ENCODE results near the gene ARCN1. TPM values are rescaled to one million over a fixed set of nuclear protein-coding genes. Genes with fewer than 3 reads are reported as not detected.
A peak's percentile ranks its signal among the peaks of the same experiment; 100 is the strongest.

The ARCN1 gene
- 242 TPM for polyA plus RNA-seq (2013, experiment 1 of 2; ENCODE audit: insufficient read length)
- polyA plus RNA-seq (2013, experiment 2 of 2; ENCODE audit: insufficient read length) = 245 TPM

DNA sequence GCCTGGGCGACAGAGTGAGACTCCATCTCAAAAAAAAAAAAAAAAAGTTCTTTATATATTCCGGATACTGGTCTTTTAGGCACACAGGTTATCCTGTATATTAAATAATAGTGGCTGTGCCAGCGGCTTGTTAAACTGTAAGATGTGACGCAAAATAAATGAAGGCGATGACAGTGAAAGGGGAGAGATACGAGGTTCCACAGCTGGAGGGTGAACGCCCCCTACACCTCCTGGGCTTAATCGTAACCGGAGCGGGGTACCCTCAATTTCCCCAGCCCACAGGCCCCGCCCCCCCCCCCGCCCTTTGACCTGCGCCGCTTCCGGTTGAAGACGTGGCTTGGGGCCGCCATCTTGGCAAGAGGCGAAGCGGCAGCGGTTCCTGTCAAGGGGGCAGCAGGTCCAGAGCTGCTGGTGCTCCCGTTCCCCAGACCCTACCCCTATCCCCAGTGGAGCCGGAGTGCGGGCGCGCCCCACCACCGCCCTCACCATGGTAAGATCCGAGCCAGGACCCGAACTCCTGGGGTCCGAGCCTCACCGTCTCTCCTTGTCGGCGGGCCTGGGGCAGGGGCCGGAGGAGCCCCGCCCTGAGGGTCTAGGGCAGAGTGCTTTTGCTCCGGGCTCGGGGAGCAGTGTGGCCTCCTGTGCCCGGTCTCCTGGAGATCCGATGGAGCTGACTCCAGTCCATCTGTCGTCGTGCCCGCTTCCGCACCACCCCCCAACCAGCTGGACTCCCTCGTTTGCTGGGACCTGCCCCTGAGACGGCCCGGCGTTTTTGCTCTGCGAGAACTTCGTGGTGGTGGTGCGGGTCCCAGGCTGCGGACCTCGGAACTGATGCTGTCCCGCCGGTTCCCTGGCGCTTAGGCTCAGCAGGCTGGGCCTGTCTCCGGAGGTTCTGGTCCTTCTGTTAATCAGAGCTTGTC, at the start of gene ARCN1:
TSS of gene ARCN1 (plus strand) at position 349 of the 920 bp plus-strand sequence. CDS start at position 488, 139 bp downstream.
- peak; percentile 85 for DNase-seq

DNA sequence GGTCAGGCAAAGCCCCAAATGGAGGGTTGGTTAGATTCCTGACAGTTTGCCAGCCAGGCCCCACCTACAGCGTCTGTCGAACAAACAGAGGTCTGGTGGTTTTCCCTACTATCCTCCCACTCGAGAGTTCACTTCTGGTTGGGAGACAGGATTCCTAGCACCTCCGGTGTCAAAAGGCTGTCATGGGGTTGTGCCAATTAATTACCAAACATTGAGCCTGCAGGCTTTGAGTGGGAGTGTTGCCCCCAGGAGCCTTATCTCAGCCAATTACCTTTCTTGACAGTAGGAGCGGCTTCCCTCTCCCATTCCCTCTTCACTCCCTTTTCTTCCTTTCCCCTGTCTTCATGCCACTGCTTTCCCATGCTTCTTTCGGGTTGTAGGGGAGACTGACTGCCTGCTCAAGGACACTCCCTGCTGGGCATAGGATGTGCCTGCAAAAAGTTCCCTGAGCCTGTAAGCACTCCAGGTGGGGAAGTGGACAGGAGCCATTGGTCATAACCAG, 49.6 kb upstream of the ARCN1 start:
- peak; percentile 23 for DNase-seq

DNA sequence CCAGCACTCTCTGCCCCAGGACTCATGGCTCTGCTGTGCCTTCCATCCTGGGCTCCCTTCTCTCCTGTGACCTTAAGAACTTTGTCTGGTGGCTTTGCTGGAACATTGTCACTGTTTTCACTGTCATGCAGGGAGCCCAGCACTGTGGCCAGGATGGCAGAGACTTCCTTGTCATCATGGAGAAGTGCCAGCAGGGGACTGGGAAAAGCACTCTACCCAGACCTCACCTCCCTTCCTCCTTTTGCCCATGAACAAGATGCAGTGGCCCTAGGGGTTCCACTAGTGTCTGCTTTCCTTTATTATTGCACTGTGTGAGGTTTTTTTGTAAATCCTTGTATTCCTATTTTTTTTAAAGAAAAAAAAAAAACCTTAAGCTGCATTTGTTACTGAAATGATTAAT, 47.9 kb upstream of the ARCN1 start:
- no peak for DNase-seq

DNA sequence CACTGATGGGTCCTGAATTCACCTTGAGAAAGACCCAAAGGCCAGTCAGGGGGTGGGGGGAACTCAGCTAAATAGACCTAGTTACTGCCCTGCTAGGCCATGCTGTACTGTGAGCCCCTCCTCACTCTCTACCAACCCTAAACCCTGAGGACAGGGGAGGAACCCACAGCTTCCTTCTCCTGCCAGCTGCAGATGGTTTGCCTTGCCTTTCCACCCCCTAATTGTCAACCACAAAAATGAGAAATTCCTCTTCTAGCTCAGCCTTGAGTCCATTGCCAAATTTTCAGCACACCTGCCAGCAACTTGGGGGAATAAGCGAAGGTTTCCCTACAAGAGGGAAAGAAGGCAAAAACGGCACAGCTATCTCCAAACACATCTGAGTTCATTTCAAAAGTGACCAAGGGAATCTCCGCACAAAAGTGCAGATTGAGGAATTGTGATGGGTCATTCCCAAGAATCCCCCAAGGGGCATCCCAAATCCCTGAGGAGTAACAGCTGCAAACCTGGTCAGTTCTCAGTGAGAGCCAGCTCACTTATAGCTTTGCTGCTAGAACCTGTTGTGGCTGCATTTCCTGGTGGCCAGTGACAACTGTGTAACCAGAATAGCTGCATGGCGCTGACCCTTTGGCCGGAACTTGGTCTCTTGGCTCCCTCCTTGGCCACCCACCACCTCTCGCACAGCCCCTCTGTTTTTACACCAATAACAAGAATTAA, 47.3 kb upstream of the ARCN1 start:
- DNase-seq = no peak

DNA sequence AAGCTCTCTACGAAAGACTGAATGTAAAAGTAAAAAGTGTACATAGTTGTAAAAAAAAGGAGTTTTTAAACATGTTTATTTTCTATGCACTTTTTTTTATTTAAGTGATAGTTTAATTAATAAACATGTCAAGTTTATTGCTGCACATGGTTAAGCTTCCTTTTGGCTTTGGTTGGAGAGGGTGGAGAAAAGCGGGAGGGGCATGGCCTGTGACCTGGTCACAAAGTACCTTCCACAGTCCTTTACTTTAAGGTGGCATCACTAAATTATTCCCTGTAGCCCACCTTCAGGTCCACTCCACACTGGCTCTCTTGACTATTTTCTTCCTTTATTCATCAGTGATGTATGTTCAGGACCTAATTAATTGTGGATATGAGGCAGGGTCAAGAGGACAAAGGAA, 45.5 kb upstream of the ARCN1 start:
- DNase-seq = no peak

DNA sequence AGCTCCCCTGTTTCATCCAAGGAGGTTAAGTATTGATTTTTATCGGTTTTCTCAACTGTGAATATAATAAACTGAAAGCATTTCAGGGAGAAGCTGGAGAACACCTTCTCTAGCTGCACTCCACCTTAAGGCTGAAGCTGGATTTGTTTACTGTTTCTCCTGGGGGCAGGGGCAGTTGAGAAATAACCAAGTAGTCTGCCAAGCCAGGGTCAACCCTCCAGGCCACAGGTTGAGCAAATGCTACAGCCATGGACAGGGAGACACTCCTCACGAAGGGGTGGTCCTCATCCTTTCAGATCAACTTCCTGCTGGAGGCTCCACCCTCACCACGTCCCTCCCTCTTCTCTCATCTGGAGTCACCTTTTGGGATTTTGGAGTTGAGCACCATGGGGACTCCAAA, 45.1 kb upstream of the ARCN1 start, which contains the start of gene TTC36:
TSS of gene TTC36 (plus strand) at position 366 of the 400 bp plus-strand sequence. CDS start at position 387, 21 bp downstream.
- DNase-seq = no peak

DNA sequence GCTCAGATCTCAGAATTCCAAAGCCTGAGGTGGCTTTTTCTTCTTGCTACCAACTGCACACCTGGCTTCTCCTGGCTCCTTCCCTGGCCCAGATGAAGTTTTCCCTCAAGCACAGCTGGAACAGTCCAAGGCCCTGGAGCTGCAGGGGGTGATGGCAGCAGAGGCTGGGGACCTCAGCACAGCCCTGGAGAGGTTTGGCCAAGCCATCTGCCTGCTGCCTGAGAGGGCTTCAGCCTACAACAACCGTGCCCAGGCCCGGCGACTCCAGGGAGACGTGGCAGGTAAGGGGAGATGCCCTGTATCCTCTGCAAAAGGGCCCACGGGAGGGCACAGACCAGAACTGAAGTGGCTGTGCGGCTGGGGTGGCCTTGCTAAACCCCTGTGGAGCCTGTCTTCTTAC, 43.7 kb upstream of the ARCN1 start:
- DNase-seq = no peak

DNA sequence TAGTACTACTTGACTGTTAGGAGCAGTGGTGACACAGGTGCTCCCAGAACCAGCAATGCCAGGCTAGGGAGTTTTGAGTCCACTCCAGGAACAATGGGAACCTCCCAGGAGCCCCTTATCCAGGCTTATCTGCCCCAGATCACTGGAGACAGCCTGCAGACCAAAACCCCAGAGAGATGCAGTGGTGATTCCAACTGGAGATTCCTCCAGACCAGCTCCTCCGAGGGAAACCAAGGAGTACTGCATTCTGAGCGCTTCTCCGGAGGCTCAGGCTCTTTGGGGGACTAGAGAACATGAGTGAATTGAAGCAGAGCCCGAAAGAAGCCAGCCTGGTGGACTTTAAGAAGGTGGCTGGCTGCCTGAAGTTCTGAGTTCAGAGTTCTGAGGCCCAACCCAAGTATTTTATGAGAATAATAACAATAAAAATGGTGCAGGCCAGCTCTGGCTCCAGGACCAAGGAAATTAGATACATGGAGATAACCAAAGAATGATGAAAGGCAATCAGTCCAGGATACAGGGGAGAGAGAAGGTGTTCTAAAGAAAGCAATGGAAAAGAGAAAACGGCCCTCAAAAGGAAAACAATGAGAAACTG, 42.5 kb upstream of the ARCN1 start:
- no peak for DNase-seq

DNA sequence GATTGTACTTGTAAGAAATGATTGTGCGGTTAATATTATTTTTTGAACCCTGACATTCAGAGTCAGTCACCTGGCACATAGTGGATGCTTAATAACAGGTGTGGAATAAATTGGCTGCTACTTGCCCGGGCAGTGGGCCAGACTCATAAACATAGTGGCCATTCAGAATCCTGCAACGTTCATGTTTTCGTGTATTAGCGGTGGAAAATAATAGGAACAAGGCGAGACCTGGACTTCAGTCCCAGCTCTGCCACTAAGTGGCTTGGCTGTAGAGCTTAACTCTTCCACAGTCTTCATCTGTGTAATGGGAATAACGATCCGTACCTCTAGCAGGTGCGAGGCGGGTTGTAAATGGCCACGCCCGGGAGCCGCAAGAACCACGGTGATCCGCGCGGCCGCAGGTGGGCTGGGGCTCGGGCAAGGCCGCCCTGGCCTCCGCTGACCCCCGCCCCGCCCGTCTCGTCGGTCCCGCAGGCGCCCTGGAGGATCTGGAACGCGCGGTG, 42.0 kb upstream of the ARCN1 start:
- no peak for DNase-seq

DNA sequence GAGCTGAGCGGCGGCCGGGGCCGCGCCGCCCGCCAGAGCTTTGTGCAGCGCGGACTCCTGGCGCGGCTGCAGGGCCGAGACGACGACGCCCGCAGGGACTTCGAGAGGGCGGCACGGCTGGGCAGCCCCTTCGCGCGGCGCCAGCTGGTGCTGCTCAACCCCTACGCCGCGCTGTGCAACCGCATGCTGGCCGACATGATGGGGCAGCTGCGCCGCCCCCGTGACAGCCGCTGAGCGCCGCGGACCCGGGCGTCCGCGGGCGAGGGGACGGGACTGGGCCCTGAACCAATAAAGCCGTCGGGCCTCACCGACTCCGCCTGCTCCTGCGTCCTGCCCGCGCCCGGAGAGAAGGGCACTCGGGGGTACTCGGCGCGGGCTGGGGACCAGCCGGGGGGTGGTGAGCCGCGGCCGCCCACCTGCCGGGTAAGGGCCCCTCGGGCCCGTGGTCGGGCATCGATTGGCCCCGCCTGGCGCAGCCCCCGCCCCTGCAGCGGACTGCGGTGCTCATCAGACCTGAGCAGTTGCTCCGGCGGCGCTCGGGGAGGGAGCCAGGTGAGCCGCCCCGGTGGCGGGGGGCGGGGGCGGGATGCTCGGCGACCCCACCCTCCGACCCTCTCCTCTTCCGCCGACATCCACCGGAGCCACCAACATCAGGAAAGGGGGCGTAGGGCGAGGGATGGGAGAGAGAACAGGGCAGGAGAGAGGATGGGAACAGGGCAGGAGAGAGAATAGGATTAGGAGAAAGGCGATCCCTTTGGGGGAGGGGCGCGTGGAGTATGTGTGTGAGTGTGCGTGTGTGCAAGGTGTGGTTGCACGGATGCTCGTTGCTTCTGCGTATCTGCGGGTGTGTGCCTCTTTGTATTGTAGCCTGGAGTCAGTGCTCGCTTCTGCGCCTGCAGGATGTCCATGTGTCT, 41.3 kb upstream of the ARCN1 start, which contains the start of gene TMEM25:
TSS of gene TMEM25 (plus strand) at position 510 of the 914 bp plus-strand sequence. CDS start 610 bp downstream, outside the sequence.
- DNase-seq = peak; percentile 38

DNA sequence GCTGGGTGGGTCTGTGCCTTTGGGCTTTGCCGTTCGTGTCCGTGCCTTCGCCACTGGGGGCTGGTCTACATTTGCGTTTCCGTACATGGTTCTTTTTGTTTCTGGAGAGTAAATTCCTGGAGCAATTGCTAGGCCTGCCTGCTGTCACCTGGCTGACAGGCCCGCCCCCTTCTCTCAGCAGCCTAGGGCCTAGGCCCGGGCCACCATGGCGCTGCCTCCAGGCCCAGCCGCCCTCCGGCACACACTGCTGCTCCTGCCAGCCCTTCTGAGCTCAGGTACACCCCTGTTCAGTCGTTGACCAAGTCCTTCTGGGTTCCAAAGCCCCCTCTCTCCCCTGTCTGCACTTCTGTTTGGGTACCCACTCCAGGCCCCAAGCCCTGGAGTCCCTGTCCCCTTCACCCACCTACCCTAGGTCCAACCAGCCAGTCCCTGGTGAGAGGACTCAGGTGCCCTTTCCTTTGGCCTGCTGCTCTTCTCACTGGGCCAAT, 40.6 kb upstream of the ARCN1 start:
- DNase-seq = no peak

DNA sequence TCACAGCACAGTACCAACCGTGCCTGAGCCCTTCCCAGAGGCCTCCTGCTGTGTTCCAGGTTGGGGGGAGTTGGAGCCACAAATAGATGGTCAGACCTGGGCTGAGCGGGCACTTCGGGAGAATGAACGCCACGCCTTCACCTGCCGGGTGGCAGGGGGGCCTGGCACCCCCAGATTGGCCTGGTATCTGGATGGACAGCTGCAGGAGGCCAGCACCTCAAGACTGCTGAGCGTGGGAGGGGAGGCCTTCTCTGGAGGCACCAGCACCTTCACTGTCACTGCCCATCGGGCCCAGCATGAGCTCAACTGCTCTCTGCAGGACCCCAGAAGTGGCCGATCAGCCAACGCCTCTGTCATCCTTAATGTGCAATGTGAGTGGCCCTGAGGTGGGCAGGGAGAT, 40.1 kb upstream of the ARCN1 start:
- no peak for DNase-seq

DNA sequence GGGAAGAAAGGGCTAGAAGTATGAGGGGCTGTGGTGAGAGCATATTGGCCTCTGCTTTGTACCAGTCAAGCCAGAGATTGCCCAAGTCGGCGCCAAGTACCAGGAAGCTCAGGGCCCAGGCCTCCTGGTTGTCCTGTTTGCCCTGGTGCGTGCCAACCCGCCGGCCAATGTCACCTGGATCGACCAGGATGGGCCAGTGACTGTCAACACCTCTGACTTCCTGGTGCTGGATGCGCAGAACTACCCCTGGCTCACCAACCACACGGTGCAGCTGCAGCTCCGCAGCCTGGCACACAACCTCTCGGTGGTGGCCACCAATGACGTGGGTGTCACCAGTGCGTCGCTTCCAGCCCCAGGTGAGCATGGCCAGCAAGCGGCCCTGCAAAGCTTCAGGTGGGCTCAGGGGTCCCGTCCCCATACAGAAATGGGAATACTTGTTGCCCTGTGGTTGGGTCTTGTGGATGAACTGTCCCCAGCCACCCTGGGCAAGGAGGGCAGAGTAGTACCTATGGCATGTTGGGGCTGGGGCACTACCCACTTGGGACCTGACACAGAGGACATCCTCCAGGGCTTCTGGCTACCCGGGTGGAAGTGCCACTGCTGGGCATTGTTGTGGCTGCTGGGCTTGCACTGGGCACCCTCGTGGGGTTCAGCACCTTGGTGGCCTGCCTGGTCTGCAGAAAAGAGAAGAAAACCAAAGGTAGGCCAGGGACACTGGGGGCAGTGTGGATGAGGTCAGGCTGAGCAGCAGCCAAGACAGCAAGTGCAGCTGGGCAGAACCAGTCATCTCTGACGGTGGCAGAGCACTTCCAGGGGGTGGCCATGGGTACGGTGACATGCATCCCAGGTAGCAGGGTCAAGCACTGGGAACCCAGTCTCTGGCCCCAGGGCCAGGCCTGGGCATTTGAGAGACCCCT, 39.1 kb upstream of the ARCN1 start:
- no peak for DNase-seq

DNA sequence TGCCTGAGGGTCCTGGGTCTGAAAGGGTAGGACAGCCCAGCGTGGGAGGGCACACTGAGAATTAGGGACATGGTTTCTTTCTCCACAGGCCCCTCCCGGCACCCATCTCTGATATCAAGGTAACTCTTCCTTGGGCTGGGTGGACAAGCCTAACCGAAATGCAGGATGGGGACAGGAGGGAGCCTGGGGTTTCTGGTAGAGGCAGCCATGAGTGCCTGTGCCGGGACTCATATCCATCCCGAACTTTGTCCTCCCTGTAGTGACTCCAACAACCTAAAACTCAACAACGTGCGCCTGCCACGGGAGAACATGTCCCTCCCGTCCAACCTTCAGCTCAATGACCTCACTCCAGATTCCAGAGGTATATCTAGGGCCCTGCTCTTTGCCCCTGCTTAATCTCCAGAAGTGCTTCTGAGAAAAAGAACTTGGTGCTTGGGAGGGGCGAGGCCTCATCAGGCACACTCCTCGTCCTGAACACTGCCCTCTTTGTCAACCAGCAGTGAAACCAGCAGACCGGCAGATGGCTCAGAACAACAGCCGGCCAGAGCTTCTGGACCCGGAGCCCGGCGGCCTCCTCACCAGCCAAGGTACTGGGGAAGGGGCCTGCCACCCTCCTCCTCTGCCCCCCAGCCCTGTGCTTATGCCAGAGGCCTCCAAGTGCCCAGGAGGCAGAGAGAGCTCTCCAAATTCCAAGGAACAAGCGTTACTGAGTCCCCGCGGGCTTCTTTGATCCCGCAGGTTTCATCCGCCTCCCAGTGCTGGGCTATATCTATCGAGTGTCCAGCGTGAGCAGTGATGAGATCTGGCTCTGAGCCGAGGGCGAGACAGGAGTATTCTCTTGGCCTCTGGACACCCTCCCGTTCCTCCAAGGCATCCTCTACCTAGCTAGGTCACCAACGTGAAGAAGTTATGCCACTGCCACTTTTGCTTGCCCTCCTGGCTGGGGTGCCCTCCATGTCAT, 38.2 kb upstream of the ARCN1 start:
- no peak for DNase-seq

DNA sequence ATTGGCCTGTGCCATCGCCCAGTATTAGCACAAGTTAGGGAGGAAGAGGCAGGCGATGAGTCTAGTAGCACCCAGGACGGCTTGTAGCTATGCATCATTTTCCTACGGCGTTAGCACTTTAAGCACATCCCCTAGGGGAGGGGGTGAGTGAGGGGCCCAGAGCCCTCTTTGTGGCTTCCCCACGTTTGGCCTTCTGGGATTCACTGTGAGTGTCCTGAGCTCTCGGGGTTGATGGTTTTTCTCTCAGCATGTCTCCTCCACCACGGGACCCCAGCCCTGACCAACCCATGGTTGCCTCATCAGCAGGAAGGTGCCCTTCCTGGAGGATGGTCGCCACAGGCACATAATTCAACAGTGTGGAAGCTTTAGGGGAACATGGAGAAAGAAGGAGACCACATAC, 36.9 kb upstream of the ARCN1 start:
- no peak for DNase-seq

DNA sequence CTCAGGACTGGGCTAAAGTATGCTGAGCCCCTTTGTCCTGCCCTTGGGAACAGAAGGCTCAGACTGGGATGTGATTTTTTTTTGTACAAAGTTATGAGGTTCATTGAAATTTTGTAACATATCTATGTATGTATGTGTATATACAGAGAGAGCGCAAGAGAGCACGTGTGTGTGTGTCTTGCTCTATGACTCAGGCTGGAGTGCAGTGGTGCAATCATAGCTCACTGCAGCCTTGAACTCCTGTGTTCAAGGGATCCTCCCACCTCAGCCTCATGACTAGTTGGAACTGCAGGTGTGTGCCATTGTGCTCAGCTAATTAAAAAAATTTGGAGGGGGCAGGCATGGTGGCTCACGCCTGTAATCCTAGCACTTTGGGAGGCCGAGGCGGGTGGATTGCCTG, 35.5 kb upstream of the ARCN1 start:
- DNase-seq = no peak

DNA sequence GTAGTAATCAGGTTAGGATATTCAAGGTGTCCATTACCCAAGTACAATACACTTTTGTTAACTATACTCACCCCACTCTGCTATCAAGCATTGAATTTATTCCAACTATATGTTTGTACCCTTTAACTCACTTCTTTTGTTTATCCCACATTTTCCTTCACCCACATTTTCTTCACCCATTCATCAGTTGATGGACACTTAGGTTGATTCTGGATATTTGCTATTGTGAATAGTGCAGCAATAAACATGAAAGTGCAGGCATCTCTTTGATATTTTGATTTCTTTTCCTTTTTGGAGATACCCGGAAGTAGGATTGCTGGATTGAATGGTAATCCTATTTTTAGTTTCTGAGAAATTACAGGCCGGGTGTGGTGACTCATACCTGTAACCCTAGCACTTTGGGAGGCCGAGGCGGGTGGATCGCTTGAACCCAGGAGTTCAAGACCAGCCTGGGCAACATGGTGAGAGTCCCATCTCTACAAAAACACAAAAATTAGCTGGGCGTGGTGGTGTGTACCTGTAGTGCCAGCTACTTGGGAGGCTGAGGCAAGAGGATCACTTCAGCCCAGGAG, 34.7 kb upstream of the ARCN1 start:
- no peak for DNase-seq

DNA sequence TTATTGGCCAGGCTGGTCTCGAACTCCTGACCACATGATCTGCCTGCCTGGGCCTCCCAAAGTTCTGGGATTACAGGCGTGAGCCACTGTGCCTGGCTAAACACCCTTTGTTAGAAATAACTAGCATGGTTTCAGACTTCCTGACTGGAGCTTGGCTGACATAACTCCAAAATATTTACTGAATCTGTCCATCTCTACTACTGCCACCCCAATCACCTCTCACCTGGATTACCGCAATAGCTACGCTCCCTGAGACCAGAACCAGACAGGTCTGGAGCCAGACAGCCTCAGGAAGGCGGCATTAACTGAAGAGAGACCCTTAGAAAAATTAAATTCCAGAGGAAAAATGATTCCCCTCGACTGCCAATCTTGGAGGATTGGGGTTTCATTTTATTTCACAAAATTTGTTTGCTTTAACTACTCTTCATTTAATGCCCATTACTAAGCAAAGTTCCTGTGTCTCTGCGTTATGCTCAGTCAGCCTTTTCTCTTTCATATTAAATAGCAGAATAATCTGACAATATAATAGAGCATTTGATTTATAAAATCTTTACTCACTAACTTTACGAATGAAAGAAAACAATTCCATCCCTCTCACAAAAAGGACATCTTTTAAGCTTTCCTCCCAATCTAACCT, 28.1 kb upstream of the ARCN1 start:
- DNase-seq = no peak
